ENCODE results near the gene MPZL1. TPM values are rescaled to one million over a fixed set of nuclear protein-coding genes. Genes with fewer than 3 reads are reported as not detected.
A peak's percentile ranks its signal among the peaks of the same experiment; 100 is the strongest.
"Not testable (repeated sequence)": the region's sequence is repeated elsewhere in the genome, so short reads cannot be mapped to it uniquely, and the experiment has no call there.

MPZL1 gene
- total and polyA plus RNA-seq, 2 donors (not counting 1 experiment from before 2014, with no cell fraction given): 81.4 to 158 TPM

GRCh38 chr1:167738158-167738557 lies 16.4 kb downstream of the MPZL1 start:
- Histone ChIP-seq H2AFZ (ENCODE audit: low read length) (no peak overlapping the region), H3K79me2 (ENCODE audit: control insufficient read depth, insufficient read depth, low read length) (peaks cover 40% of the 10 kb centered on the region), H3K36me3 (ENCODE audit: control insufficient read depth, insufficient read depth, low read length) (no peaks in the 10 kb centered on the region), H3K4me2 (ENCODE audit: extremely low read depth, insufficient read depth, low read length) (no peak overlapping the region), H3K4me1 (ENCODE audit: control insufficient read depth, extremely low read depth, insufficient read depth, low read length) (no peaks in the 10 kb centered on the region), H3K27ac (ENCODE audit: insufficient read depth, low read length) (no peak overlapping the region), H4K20me1 (ENCODE audit: control insufficient read depth, extremely low read depth, insufficient read depth, low read length) (peaks cover 3% of the 10 kb centered on the region), H3K9me3 (ENCODE audit: control insufficient read depth, insufficient read depth, low read depth, low read length) (no peaks in the 10 kb centered on the region), H3K9ac (ENCODE audit: insufficient read depth, low read length) (no peak overlapping the region), H3K27me3 (ENCODE audit: control insufficient read depth, insufficient read depth, low read length) (no peaks in the 10 kb centered on the region), H3K4me3 (replicated peaks in 1 of 4; ENCODE audit: control extremely low read depth in 1 of 4, insufficient read depth in 1 of 4, low read depth in 3 of 4, low read length in 4 of 4) (no peak overlapping the region)
- no peak for TF ChIP-seq CTCF (conservative IDR thresholded peaks at IDR 0.05 in 1 of 2, IDR thresholded peaks at IDR 0.05 in 1 of 2; ENCODE audit: low read depth in 1 of 2, low read length in 2 of 2)
- TF ChIP-seq EZH2 (IDR thresholded peaks at IDR 0.05; ENCODE audit: low read length, missing control alignments): no peak
- peak in 1 of 2 donors; percentile 63 for DNase-seq (ENCODE audit: low read depth in 2 of 2)

GRCh38 chr1:167739752-167740151 lies 18.0 kb downstream of the MPZL1 start:
- Histone ChIP-seq H3K79me2 (ENCODE audit: control insufficient read depth, insufficient read depth, low read length) (peaks cover 37% of the 10 kb centered on the region), H3K4me1 (ENCODE audit: control insufficient read depth, extremely low read depth, insufficient read depth, low read length) (no peaks in the 10 kb centered on the region), H3K27me3 (ENCODE audit: control insufficient read depth, insufficient read depth, low read length) (no peaks in the 10 kb centered on the region), H3K36me3 (ENCODE audit: control insufficient read depth, insufficient read depth, low read length) (no peaks in the 10 kb centered on the region), H4K20me1 (ENCODE audit: control insufficient read depth, extremely low read depth, insufficient read depth, low read length) (peaks cover 3% of the 10 kb centered on the region), H3K9me3 (ENCODE audit: control insufficient read depth, insufficient read depth, low read depth, low read length) (no peaks in the 10 kb centered on the region), H3K9ac (ENCODE audit: insufficient read depth, low read length) (no peak overlapping the region), H2AFZ (ENCODE audit: low read length) (no peak overlapping the region), H3K4me2 (ENCODE audit: extremely low read depth, insufficient read depth, low read length) (no peak overlapping the region), H3K27ac (ENCODE audit: insufficient read depth, low read length) (no peak overlapping the region), H3K4me3 (replicated peaks in 1 of 4; ENCODE audit: control extremely low read depth in 1 of 4, insufficient read depth in 1 of 4, low read depth in 3 of 4, low read length in 4 of 4) (no peak overlapping the region)
- TF ChIP-seq CTCF (conservative IDR thresholded peaks at IDR 0.05 in 1 of 2, IDR thresholded peaks at IDR 0.05 in 1 of 2; ENCODE audit: low read depth in 1 of 2, low read length in 2 of 2): no peak
- no peak for TF ChIP-seq EZH2 (IDR thresholded peaks at IDR 0.05; ENCODE audit: low read length, missing control alignments)
- no peak for DNase-seq (ENCODE audit: low read depth in 2 of 2)

DNA sequence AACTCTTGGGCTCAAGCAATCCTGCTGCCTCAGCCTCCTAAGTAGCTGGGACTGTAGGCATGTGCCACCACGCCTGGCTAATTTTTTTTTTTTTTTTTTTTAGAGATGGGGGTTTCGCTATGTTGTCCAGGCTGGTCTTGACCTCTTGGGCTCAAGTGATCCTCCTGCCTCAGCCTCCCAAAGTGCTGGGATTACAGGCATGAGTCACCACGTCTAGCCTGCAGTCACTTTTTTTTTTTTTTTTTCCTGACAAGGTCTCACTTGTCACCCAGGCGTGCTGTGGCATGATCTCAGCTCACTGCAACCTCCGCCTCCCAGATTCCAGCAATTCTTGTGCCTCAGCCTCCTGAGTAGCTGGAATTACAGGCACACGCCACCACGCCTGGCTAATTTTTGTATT lies 19.3 kb downstream of the MPZL1 start:
- not testable (repeated sequence) for H3K9me3 ChIP-seq (ENCODE audit: control insufficient read depth, insufficient read depth, low read depth, low read length); H3K9ac ChIP-seq (ENCODE audit: insufficient read depth, low read length); H3K27me3 ChIP-seq (ENCODE audit: control insufficient read depth, insufficient read depth, low read length); H3K4me2 ChIP-seq (ENCODE audit: extremely low read depth, insufficient read depth, low read length); H3K36me3 ChIP-seq (ENCODE audit: control insufficient read depth, insufficient read depth, low read length); H3K4me1 ChIP-seq (ENCODE audit: control insufficient read depth, extremely low read depth, insufficient read depth, low read length); H3K4me3 ChIP-seq (replicated peaks in 1 of 4; ENCODE audit: control extremely low read depth in 1 of 4, insufficient read depth in 1 of 4, low read depth in 3 of 4, low read length in 4 of 4); H2AFZ ChIP-seq (ENCODE audit: low read length); DNase-seq (ENCODE audit: low read depth in 2 of 2); H3K27ac ChIP-seq (ENCODE audit: insufficient read depth, low read length); H4K20me1 ChIP-seq (ENCODE audit: control insufficient read depth, extremely low read depth, insufficient read depth, low read length)
- H3K79me2 ChIP-seq (ENCODE audit: control insufficient read depth, insufficient read depth, low read length): peaks cover 43% of the 10 kb centered on the region

DNA sequence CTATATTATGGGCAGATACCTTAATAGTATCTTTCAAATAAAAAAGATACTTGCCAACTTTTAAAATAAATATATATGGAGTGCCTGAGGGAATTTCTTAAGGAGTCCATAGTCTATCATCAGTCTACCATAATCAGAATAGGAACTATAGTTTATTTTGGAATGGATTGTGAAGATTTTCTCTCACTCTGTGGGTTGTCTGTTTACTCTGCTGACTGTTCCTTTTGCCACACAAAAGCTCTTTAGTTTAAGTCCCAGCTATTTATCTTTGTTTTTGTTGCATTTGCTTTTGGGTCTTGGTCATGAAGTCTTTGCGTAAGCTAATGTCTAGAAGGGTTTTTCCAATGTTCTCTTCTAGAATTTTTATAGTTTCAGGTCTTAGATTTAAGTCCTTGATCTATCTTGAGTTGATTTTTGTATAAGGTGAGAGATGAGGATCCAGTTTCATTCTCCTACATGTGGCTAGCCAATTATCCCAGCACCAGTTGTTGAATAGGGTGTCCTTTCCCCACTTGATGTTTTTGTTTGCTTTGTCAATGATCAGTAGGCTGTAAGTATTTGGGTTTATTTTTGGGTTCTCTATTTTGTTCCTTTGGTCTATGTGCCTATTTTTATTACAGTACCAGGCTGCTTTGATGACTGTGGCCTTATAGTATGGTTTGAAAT lies 20.7 kb downstream of the MPZL1 start:
- H3K4me2 ChIP-seq (ENCODE audit: extremely low read depth, insufficient read depth, low read length); H3K27me3 ChIP-seq (ENCODE audit: control insufficient read depth, insufficient read depth, low read length); H4K20me1 ChIP-seq (ENCODE audit: control insufficient read depth, extremely low read depth, insufficient read depth, low read length); H3K4me1 ChIP-seq (ENCODE audit: control insufficient read depth, extremely low read depth, insufficient read depth, low read length); H3K4me3 ChIP-seq (replicated peaks in 1 of 4; ENCODE audit: control extremely low read depth in 1 of 4, insufficient read depth in 1 of 4, low read depth in 3 of 4, low read length in 4 of 4); DNase-seq (ENCODE audit: low read depth in 2 of 2); H3K9me3 ChIP-seq (ENCODE audit: control insufficient read depth, insufficient read depth, low read depth, low read length); H3K36me3 ChIP-seq (ENCODE audit: control insufficient read depth, insufficient read depth, low read length); H3K27ac ChIP-seq (ENCODE audit: insufficient read depth, low read length); H3K9ac ChIP-seq (ENCODE audit: insufficient read depth, low read length); H2AFZ ChIP-seq (ENCODE audit: low read length): not testable (repeated sequence)
- H3K79me2 ChIP-seq (ENCODE audit: control insufficient read depth, insufficient read depth, low read length): peaks cover 43% of the 10 kb centered on the region
